Gastrocnemius medialis (tissue), 4 donors: Measurements from ENCODE around the gene ZC3H6. TPM values are rescaled to one million over a fixed set of nuclear protein-coding genes. Genes with fewer than 3 reads are reported as not detected.

Source experiments
- ATAC-seq, 2 donors: fragments of 150-250 bp; one replicate each; pipeline ENCODE4 v1.9.1; 2016
- DNase-seq, 2 donors: peaks; one replicate each; pipeline ENCODE4 v3.0.0-alpha.2; 2019
- H3K27ac ChIP-seq, 4 donors: fragments of 200-600 bp; sonication (generic); 1 replicate in 1 of 4; 2 replicates in 3 of 4; pipeline ENCODE4 v1.5.1; 2016 to 2018; ENCODE audit warnings: mild to moderate bottlenecking in 2 of 4, moderate library complexity in 1 of 4
- H3K27me3 ChIP-seq, 3 donors: fragments of 200-600 bp; sonication (generic) in 2 of 3; 1 replicate in 1 of 3; 2 replicates in 2 of 3; pipeline versions ENCODE4 v1.5.1 to v1.6.0; 2016 to 2019; ENCODE audit warnings: mild to moderate bottlenecking in 1 of 3, moderate library complexity in 1 of 3
- H3K36me3 ChIP-seq, 2 donors: fragments of 200-600 bp; sonication (generic) in 1 of 2; one replicate each; pipeline ENCODE4 v1.5.1; 2017 to 2018
- H3K4me1 ChIP-seq, 2 donors: fragments of 200-600 bp; sonication (generic) in 1 of 2; one replicate each; pipeline ENCODE4 v1.5.1; 2016 to 2017; ENCODE audit warnings: mild to moderate bottlenecking in 2 of 2
- H3K4me3 ChIP-seq, 4 donors: fragments of 200-600 bp; sonication (generic) in 3 of 4; 1 replicate in 1 of 4; 2 replicates in 3 of 4; pipeline ENCODE4 v1.5.1; 2016 to 2019; ENCODE audit warnings: mild to moderate bottlenecking in 2 of 4
- H3K9me3 ChIP-seq, 3 donors: fragments of 200-600 bp; sonication (generic) in 2 of 3; 1 replicate in 1 of 3; 2 replicates in 2 of 3; pipeline ENCODE4 v1.5.1; 2016 to 2019
- POLR2A ChIP-seq, 2 donors: fragments of 450-650 bp; IDR thresholded peaks; one replicate each; pipeline ENCODE4 v1.6.1; 2017; ENCODE audit warnings: antibody characterized with exemption in 2 of 2, mild to moderate bottlenecking in 2 of 2, moderate library complexity in 2 of 2
- in situ Hi-C, 4 donors: fragments of 200-750 bp; cut with MboI; loops; one replicate each; pipeline versions ENCODE4 v1.15.0 to v1.8.0; 2017; ENCODE audit warnings: low sequenced_read_pairs in 4 of 4
- intact Hi-C: fragments of 100-400 bp; cut with DNase I; formaldehyde crosslinking; loops from one replicate; pipeline ENCODE4 v1.15.1; 2023; ENCODE audit warnings: low total_unique reads
- total RNA-seq, 4 donors: library from RNA; depleted of rRNA; stranded (reverse); fragments of >200 nt; gene quantifications; one replicate each; pipeline versions ENCODE4 v1.1.0 to v1.2.3, GENCODE V29; 2016
- TF ChIP-seq, protein P1 (sequence below), 5 experiments: fragments of 450-650 bp in 3 of 5; fragments of 200-600 bp in 2 of 5; sonication (generic) in 2 of 5; IDR thresholded peaks in 4 of 5; conservative IDR thresholded peaks in 1 of 5; 1 replicate in 4 of 5; 2 replicates in 1 of 5; pipeline ENCODE4 v1.5.1; 2016 to 2019; ENCODE audit warnings: antibody characterized with exemption in 5 of 5, mild to moderate bottlenecking in 3 of 5, moderate library complexity in 3 of 5

ZC3H6 gene
- 10 to 100 TPM in 2 of 4 donors, 1 to 10 TPM in 2; 6.3 to 15.1 (median 9.9) TPM for total RNA-seq

DNA sequence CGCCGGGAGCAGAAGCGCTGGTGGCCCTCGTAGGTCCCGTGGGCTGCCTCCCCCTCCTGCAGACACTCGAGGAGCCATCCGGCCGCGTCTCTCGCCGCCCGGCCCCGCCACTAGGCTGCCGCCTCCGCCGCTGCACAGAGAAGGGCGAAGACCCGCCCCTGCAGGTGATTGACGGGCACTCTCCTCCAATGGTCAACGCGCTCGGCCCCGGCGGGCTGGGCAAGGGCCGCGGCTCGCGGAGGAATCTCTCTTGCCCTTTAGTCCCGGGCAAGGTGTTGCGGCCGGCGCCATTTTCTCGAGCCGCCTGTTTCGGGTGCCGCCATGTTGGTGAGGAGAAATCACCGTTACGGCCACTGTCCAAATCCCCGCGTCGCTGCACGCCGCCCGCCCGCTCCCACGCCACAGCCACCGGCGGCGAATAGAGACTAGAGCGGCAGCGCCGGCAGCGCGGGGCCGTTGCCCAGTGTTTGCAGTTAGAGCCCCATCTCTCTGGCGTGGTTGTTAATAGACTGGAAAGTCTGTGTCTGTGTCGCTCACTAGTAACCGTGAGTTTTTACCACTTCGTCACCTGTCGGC, at the start of gene ZC3H6:
TSS of gene ZC3H6 (plus strand) at position 287 of the 576 bp plus-strand sequence. CDS start 398 bp downstream, outside the sequence.
- peak; percentile 93 to 94 for ATAC-seq
- H3K27me3 ChIP-seq, result no peaks in the 10 kb centered on the region
- intact Hi-C loops, result loop anchor here (1.0 to 10.0 kb wide), 4 partner anchors 20 to 381 kb away; partner anchors contain the start of genes MERTK, TMEM87B, TTL and ZC3H8
- H3K27ac ChIP-seq, result peak within 1 kb of the TSS; percentile 99 to 100 (median 100)
- peak; percentile 98 to 99 for DNase-seq
- H3K4me1 ChIP-seq, result peaks cover 22 to 26% of the 10 kb centered on the region in 2 donors
- TF ChIP-seq, protein P1, sequence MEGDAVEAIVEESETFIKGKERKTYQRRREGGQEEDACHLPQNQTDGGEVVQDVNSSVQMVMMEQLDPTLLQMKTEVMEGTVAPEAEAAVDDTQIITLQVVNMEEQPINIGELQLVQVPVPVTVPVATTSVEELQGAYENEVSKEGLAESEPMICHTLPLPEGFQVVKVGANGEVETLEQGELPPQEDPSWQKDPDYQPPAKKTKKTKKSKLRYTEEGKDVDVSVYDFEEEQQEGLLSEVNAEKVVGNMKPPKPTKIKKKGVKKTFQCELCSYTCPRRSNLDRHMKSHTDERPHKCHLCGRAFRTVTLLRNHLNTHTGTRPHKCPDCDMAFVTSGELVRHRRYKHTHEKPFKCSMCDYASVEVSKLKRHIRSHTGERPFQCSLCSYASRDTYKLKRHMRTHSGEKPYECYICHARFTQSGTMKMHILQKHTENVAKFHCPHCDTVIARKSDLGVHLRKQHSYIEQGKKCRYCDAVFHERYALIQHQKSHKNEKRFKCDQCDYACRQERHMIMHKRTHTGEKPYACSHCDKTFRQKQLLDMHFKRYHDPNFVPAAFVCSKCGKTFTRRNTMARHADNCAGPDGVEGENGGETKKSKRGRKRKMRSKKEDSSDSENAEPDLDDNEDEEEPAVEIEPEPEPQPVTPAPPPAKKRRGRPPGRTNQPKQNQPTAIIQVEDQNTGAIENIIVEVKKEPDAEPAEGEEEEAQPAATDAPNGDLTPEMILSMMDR (IDR thresholded peaks at IDR 0.05 in 4 of 5, conservative IDR thresholded peaks at IDR 0.05 in 1 of 5), result peak in 4 of 5 experiments; percentile 32 to 49 (median 43)
- peak; percentile 86 to 91 for TF ChIP-seq POLR2A (IDR thresholded peaks at IDR 0.05)
- H3K4me3 ChIP-seq, result peak within 1 kb of the TSS; percentile 88 to 97 (median 94)
- in situ Hi-C loops, result no loop called here
- H3K36me3 ChIP-seq, result no peaks in the 10 kb centered on the region
- H3K9me3 ChIP-seq, result no peaks in the 10 kb centered on the region

DNA sequence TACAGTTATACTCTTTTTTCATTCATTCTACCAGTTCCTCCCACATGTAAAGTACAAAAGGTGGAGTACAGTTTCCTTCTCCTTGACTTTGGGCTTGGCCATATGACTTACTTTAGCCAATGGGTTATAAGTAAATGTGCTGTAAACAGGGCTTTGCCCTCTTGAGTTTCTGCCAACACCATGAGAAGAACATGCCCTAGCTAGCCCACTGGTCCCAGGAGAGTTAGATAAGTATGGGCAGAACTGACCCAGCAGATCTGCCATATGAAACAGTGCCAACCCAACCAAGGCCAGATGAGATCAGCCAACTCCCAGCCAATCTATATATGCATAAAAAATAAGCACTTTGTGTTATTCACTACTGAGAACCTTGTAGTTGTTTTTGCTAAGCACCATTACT, 46.0 kb upstream of the ZC3H6 start:
- TF ChIP-seq, protein P1 (IDR thresholded peaks at IDR 0.05 in 4 of 5, conservative IDR thresholded peaks at IDR 0.05 in 1 of 5), result no peak
- TF ChIP-seq POLR2A (IDR thresholded peaks at IDR 0.05), result no peak
- Histone ChIP-seq H3K9me3 (no peaks in the 10 kb centered on the region), H3K4me1 (no peaks in the 10 kb centered on the region), H3K27ac (no peak overlapping the region), H3K36me3 (peaks cover 0 to 26% of the 10 kb centered on the region in 2 donors), H3K27me3 (no peaks in the 10 kb centered on the region), H3K4me3 (no peak overlapping the region)
- intact Hi-C loops, result no loop called here
- no peak for DNase-seq
- in situ Hi-C loops, result no loop called here
- ATAC-seq, result no peak

DNA sequence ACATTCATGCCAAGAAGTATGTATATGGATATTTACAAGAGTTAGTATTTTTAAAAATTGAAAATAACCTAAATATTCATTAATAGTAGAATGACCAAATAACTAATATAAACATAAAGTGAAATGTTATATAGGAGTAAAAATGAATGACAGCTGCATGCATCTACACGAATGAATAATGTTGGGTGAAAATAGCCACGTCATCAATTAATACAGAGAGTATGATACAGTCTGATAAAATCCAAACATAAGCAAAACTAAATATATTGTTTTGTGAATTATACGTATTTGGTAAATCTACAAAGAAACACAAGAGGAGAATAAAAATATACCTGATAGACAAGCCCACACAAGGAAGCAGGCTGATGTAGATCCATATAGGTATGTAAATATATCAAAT, 45.0 kb upstream of the ZC3H6 start:
- no peaks in the 10 kb centered on the region for H3K9me3 ChIP-seq
- H3K27me3 ChIP-seq, result no peaks in the 10 kb centered on the region
- ATAC-seq, result no peak
- TF ChIP-seq, protein P1 (IDR thresholded peaks at IDR 0.05 in 4 of 5, conservative IDR thresholded peaks at IDR 0.05 in 1 of 5), result no peak
- no peak for TF ChIP-seq POLR2A (IDR thresholded peaks at IDR 0.05)
- no peak overlapping the region for H3K4me3 ChIP-seq
- in situ Hi-C loops, result no loop called here
- intact Hi-C loops, result no loop called here
- H3K4me1 ChIP-seq, result no peaks in the 10 kb centered on the region
- no peak overlapping the region for H3K27ac ChIP-seq
- peaks cover 0 to 26% of the 10 kb centered on the region in 2 donors for H3K36me3 ChIP-seq
- no peak for DNase-seq

- Histone ChIP-seq H3K4me1 (no peaks in the 10 kb centered on the region), H3K9me3 (no peaks in the 10 kb centered on the region), H3K27ac (no peak overlapping the region), H3K27me3 (no peaks in the 10 kb centered on the region), H3K4me3 (no peak overlapping the region), H3K36me3 (peaks cover 0 to 16% of the 10 kb centered on the region in 2 donors)
- in situ Hi-C loops, result no loop called here
- TF ChIP-seq, protein P1 (IDR thresholded peaks at IDR 0.05 in 4 of 5, conservative IDR thresholded peaks at IDR 0.05 in 1 of 5), result no peak
- TF ChIP-seq POLR2A (IDR thresholded peaks at IDR 0.05), result no peak
- ATAC-seq, result no peak
- intact Hi-C loops, result no loop called here
- DNase-seq, result no peak
These were observed 35.5 kb upstream of the ZC3H6 start for GRCh38 chr2:112239862-112240261.
